ENCODE results near the gene ZNF774. TPM values are rescaled to one million over a fixed set of nuclear protein-coding genes. Genes with fewer than 3 reads are reported as not detected.

The ZNF774 gene
- total RNA-seq, 3 donors from 2014 or later = 11.8 to 17.8 (median 15.4) TPM

DNA sequence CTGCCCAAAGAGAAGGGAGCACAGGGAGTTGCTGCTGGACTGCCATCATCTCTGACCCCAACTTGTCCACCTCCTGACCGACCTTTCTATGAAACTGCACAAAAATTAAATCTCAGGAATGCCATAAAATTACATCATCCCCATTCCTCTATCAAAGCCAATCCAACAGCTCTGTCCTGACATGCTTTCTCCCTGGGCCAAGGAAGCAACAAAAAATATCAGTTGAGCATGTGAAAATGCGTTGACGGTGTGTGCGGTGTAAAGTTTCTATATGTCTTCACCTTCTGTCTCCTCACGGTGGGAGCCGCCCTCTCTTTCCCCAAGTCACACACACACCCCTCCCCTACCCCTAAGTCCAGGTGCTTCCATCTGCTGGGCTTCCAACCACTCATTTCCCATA lies 3.6 kb upstream of the ZNF774 start:
- Histone ChIP-seq H3K9me3 (no peaks in the 10 kb centered on the region), H3K4me3 (no peak overlapping the region), H3K36me3 (ENCODE audit: low read depth) (no peaks in the 10 kb centered on the region), H3K4me1 (ENCODE audit: low read depth) (peaks cover 5% of the 10 kb centered on the region)
- TF ChIP-seq, protein P1, sequence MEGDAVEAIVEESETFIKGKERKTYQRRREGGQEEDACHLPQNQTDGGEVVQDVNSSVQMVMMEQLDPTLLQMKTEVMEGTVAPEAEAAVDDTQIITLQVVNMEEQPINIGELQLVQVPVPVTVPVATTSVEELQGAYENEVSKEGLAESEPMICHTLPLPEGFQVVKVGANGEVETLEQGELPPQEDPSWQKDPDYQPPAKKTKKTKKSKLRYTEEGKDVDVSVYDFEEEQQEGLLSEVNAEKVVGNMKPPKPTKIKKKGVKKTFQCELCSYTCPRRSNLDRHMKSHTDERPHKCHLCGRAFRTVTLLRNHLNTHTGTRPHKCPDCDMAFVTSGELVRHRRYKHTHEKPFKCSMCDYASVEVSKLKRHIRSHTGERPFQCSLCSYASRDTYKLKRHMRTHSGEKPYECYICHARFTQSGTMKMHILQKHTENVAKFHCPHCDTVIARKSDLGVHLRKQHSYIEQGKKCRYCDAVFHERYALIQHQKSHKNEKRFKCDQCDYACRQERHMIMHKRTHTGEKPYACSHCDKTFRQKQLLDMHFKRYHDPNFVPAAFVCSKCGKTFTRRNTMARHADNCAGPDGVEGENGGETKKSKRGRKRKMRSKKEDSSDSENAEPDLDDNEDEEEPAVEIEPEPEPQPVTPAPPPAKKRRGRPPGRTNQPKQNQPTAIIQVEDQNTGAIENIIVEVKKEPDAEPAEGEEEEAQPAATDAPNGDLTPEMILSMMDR (IDR thresholded peaks at IDR 0.05) = no peak
- DNase-seq (no peak), ATAC-seq (no peak)
- intact Hi-C loops (cut with DNase I, micrococcal nuclease) = no loop called here

GRCh38 chr15:90349072-90349471 lies 3.0 kb upstream of the ZNF774 start:
- ATAC-seq = no peak
- Histone ChIP-seq H3K4me1 (ENCODE audit: low read depth) (peaks cover 5% of the 10 kb centered on the region), H3K36me3 (ENCODE audit: low read depth) (no peaks in the 10 kb centered on the region), H3K4me3 (no peak overlapping the region), H3K9me3 (no peaks in the 10 kb centered on the region)
- intact Hi-C loops (cut with DNase I, micrococcal nuclease) = no loop called here
- no peak for DNase-seq
- TF ChIP-seq, protein P1 (IDR thresholded peaks at IDR 0.05) = no peak

DNA sequence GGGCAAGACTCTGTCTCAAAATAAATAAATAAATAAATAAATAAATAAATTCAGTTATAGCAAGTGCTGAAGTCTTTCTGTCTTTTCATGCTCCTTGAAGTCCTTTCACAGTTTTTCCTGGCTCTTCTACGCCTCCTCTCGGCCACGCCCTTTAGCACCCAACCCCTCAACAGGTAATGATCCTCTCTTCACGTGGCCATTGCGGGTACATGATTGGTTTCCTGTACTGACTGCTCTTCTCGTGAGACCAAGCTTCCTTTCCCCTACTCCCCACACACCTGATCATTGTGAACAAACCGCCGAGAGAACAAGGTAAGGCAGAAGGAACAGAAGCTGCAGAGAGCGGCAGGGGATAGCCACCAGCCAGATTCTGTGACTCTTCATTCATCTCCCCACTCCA lies 2.3 kb upstream of the ZNF774 start:
- ATAC-seq (no peak), DNase-seq (no peak)
- TF ChIP-seq, protein P1 (IDR thresholded peaks at IDR 0.05) = no peak
- H3K4me1 ChIP-seq (ENCODE audit: low read depth) = peaks cover 5% of the 10 kb centered on the region
- H3K9me3 ChIP-seq = no peaks in the 10 kb centered on the region
- no peak overlapping the region for H3K4me3 ChIP-seq
- intact Hi-C loops (cut with DNase I, micrococcal nuclease) = no loop called here
- no peaks in the 10 kb centered on the region for H3K36me3 ChIP-seq (ENCODE audit: low read depth)

- DNase-seq (peak in 1 of 3 donors; percentile 69), ATAC-seq (no peak)
- Histone ChIP-seq H3K4me1 (ENCODE audit: low read depth) (peaks cover 5% of the 10 kb centered on the region), H3K4me3 (no peak overlapping the region), H3K36me3 (ENCODE audit: low read depth) (no peaks in the 10 kb centered on the region), H3K9me3 (no peaks in the 10 kb centered on the region)
- intact Hi-C loops (cut with DNase I, micrococcal nuclease) = no loop called here
- TF ChIP-seq, protein P1 (IDR thresholded peaks at IDR 0.05) = no peak
Observed at GRCh38 chr15:90351479-90352106, 491 bp upstream of the ZNF774 start.

GRCh38 chr15:90354986-90355385 lies 2.9 kb downstream of the ZNF774 start:
- intact Hi-C loops (cut with DNase I, micrococcal nuclease) = no loop called here
- Histone ChIP-seq H3K36me3 (ENCODE audit: low read depth) (no peaks in the 10 kb centered on the region), H3K9me3 (no peaks in the 10 kb centered on the region), H3K4me1 (ENCODE audit: low read depth) (peaks cover 15% of the 10 kb centered on the region), H3K4me3 (no peak overlapping the region)
- TF ChIP-seq, protein P1 (IDR thresholded peaks at IDR 0.05) = no peak
- no peak for ATAC-seq
- no peak for DNase-seq

Measured in mucosa of descending colon (tissue), 3 donors.